ENCODE data around the gene NF1.
"Not testable (repeated sequence)": the region's sequence is repeated elsewhere in the genome, so short reads cannot be mapped to it uniquely, and the experiment has no call there.

The NF1 gene

DNA sequence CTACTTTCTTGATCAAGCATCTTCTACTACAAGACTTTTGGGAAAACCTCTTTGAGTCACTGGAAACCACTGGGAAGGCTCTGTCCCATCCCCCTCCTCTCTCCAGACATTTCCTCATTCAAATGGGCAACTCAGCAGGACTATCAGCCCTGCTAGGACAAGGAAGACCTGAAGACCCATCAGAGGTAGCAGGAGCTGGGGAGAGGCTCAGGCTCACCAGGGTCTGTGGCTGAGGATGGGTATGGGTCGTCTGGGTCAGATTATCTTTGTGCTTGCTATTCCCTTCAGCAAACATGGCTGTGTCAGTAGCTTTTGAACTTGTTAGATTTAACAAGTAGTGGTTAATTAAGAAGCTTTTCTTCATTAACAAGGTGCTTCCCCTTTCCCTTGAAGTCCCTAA lies 15.0 kb upstream of the NF1 start:
- no peak for DNase-seq

DNA sequence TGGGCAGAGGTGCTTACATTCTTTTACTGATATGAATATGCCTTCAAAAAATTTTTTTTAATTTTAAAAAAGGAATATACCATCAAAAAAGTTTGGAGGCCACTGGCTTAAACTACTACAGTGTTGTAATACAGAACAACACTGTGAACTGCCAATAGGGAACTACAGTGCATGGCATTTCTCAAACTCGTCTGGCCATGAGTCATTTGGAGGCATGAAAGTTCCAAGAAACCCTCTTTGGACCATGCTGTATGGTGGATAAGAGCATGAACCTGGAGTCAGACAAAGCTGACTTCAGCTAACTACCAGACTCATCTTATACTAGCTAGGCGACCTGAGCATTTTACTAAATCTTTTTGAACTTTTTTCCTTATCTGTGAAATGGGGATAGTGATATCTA lies 9.2 kb upstream of the NF1 start:
- DNase-seq, result no peak

DNA sequence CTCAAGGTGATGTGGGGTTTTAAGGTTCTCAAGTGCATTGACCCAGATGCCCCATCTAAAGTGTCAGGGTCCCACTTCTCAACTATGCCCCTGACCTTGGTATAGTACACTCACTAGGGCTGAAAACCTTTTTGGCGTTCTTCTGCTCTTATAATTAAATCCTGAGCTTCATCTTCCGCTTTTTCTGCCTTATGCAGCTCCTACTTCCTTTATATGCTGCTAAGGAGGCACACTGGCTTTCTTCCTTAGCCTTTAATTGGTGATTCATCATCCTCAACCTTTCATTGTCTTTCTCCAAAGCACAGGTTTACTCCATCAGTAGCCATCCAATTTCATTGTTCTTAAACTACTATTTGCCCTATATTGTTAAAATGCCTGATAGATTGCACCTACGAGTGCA lies 5.3 kb upstream of the NF1 start:
- DNase-seq, result no peak

GRCh38 chr17:31090650-31091049 lies 4.1 kb upstream of the NF1 start:
- DNase-seq, result not testable (repeated sequence)

GRCh38 chr17:31092475-31093064 lies 2.2 kb upstream of the NF1 start:
- no peak for DNase-seq

DNA sequence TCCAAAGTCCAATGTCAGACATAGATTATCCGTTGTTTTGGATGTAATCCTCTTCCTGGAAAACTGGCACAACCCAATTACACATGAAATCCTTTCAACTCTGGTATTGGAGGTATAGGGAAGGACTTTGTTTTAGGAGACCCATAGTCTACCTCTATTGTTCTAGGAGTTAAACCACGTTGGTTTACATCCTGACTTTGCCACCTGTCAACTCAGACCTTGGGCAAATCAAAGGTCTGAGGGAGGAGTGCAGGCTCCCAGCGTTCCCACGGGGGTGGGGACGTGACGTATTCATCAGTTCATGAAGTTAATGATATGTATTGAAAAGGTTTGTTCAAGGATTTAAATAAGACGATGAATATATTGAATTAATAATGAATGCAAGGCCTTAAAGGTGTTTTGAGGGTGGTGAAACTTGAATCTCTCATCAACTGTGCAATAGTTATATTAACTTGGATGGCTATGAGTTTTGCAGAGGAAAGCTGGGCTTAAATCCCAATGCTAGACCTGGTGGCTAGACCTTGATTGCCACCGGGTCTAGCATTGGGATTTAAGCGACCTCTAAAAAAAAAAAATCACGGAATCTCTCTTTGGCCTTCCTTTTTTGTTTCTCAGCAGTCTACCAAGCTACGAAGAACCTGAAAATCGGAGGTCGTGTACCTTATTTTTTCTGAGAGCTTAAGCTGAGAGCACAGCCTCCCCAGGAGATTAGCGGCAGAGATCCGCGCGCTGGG lies 744 bp upstream of the NF1 start:
- no peak for DNase-seq

DNA sequence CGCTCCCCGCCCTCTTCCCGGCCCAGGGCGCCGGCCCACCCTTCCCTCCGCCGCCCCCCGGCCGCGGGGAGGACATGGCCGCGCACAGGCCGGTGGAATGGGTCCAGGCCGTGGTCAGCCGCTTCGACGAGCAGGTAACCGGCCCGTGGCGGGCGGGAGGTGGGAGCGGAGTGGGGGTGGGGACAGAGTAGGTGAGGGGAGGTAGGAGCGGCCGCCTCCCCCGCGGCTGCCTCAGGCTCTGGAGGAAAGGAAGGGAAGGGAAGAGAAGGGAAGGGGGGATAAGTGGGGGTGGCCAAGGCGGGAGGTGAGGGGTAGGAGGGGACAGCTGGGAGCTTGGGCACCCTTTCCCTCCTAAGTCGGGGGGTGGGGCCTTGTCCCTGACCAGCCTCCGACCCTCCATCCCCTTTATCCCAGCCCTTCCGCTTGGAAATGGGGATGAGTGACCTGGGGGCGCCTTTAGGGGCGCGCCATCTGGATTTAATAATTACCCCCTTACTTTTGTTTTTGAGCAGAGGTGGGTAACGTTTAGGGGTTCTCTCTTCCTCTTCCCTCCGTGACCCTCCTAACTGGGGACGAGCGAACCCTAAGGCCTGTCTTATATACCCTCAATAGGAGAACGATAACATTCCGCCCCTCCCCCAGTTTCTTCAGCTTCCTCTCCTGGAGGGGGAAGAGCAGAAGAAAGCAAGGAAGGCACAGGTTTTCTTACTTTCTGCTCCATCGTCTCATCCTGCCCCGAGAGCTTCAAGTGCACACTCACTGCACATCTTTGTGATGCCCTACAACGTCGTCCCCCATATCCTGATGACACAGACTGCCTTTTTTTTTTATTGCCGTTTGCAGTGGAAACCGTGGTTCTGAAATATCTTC lies 694 bp downstream of the NF1 start:
- DNase-seq, result peak; percentile 11

- no peak for DNase-seq
These were observed 1.3 kb downstream of the NF1 start for GRCh38 chr17:31096106-31096436.

GRCh38 chr17:31099016-31099415 lies 4.2 kb downstream of the NF1 start:
- no peak for DNase-seq

GRCh38 chr17:31100840-31101459 lies 6.2 kb downstream of the NF1 start:
- no peak for DNase-seq

DNA sequence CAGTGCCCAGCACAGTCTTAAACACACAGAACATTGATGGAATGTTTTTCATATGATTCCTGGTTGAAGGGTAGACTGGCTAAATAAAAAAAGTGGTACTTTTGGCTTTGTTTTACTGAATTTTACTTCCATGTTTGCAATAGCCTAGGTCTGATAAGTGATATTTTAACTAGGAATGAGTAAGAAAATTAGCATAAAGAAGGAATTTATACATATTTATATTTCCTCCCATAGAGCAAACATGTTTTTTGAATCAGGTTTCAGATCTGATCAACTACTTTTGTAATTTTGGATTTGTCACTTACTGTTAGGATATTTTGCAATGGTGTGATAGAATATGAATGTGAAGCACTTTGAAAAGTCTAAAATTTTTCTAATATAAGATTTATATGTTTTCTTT lies 7.2 kb downstream of the NF1 start:
- DNase-seq, result no peak

GRCh38 chr17:31105991-31106390 lies 11.2 kb downstream of the NF1 start:
- DNase-seq, result no peak

- DNase-seq, result no peak
These were observed 16.4 kb downstream of the NF1 start for GRCh38 chr17:31111183-31111582.

DNA sequence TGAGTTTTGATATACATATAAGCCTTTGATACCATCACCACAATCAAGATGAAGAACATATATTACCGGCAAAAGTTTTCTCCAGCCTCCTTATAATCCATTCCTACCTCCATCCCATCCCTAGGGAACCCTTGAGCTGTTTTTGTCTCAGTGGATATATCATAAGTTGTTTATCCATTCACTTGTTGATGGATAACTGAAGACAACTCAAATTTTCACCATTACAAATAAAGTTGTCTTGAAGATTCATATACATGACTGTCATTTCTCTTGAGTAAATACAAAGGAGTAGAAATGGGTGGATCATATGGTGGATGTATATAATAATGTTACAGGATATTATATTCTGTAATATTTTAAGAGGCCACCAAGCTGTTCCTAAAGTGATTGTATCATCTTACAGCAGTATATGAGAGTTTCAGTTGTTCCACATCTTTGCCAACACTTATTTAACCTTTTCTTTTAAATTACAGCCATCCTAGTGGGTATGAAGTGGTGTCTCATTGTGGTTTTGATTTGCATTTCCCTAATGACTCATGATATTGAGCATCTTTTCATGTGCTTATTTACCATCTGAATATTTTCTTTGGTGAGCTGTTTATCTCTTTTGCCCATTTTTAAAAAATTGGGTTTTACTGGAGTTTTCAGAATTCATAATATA lies 17.4 kb downstream of the NF1 start:
- DNase-seq, result no peak

GRCh38 chr17:31113368-31113767 lies 18.6 kb downstream of the NF1 start:
- DNase-seq, result not testable (repeated sequence)

DNA sequence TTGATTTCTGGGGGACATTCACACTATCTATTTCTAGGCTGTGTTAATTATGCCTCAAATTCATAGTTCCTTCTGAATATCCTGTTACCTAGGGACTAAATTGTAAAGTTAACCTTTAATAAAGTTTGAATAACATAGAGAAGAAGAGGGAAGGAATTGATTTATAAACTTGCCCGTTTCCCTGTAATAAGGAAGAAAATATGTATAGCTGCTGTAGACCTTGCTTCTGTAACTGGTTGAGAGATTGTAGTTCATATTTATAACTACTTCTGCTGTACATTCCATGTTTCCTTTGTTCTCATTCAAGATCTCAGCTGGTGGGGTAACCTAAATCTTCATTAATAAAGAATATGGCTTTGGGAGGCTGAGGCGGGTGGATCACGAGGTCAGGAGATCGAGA lies 19.2 kb downstream of the NF1 start:
- DNase-seq, result no peak

GRCh38 chr17:31114956-31115555 lies 20.3 kb downstream of the NF1 start:
- DNase-seq, result no peak

DNA sequence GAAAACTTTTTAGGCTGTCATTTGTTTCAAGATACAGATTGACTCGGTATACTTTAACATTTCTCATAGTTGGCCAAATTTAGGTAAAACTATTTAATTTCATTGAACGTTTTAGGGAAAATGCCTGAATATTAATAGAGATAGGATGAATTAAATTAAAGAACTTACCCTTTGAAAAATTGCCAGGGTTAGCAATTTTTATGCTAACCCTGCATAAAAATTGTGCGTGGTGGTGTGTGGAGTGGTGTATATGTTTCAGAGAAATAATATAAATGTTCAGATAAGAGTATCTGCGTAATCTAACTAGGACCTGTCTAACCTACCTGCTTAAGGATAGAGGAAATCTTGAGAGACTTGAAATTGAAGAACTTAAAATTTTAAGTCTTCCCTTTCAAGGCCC lies 21.4 kb downstream of the NF1 start:
- DNase-seq, result no peak

DNA sequence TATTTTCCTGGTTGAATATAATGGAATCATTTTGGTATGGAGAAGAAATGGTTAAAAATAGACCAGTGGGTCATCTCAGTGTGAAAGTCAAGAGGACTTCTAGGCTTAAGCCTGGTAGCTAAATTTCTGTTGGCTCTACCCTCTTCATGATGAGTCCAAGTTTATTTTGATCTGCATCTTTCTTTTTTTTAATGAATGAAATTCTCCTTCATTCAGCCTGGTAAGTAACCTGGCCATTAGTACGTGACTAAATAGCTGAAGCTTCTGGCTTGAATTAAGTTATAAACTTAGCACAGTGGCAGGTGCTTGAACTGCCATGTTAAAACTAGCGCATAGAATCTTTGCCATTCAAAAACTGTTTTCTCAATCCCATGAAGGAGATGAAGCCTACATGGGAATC lies 28.0 kb downstream of the NF1 start:
- no peak for DNase-seq

DNA sequence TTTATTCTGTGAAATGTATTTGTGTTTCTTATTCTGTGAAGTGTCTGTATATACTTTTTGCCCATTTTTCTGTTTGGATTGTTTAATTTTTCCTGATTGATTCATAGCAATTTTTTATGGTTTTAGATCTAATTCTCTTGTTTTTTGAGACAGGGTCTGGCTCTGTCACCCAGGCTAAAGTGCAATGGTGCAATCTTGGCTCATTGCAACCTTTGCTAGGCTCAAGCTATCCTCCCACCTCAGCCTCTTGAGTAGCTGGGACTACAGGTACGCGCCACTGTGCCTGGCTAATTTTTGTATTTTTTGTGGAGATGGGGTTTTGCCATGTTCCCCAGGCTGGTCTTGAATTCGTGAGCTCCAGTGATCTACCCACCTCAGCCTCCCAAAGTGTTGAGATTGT lies 31.5 kb downstream of the NF1 start:
- no peak for DNase-seq

DNA sequence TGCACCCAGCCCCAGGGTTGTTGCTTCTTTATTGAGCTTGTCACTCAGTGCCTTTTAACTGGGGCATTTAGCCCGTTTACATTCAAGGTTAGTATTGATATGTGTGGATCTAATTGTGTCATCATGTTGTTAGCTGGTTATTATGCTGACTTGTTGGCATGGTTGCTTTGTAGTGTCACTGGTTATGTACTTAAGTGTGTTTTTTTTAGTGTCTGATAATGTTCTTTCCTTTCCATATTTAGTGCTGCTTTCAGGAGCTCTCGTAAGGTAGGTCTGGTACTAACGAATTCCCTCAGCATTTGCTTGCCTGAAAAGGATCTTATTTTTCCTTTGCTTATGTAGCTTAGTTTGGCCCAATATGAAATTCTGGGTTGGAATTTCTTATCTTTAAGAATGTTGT lies 33.5 kb downstream of the NF1 start:
- DNase-seq, result no peak
